Fibroblast of peridontal ligament (primary cell): ENCODE data around the gene SEZ6.

ENCODE experiments used
- DNase-seq: peaks from one replicate; pipeline ENCODE4 v3.0.0-alpha.2; 2010; ENCODE audit errors: extremely low read depth

The SEZ6 gene

DNA sequence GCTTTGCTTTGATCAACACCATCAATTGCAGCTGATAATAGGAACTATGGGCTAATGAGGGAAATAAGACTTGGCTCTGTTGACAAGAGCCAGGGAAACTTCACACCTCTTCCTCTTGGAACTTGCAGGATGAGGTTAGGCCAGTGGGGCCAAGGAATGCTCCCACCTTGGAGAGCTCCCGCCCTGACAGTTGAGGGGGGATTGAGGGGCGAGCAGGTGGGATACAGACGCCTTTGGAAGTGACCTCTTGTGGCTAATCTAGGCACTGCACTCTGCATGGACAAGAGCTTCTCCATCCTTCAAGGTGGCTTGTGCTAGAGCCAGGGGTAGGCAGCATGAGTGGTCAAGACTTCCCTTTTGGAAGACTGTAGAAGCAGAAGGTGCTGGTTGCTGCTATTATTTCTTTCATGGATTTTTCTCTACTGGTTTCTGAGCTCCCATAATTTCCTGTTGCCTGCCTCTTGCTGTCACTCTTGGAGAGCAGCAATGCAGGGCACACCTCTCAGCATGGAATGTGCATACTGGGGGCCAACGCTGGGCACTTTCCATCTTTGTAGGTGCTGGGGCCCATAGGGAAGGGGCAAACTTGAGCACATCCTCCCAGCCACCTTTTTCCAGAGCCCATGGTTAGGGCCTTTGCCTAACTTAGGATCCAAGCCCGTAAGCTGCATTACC is 52.3 kb downstream of the SEZ6 start:
- DNase-seq = peak; percentile 36

DNA sequence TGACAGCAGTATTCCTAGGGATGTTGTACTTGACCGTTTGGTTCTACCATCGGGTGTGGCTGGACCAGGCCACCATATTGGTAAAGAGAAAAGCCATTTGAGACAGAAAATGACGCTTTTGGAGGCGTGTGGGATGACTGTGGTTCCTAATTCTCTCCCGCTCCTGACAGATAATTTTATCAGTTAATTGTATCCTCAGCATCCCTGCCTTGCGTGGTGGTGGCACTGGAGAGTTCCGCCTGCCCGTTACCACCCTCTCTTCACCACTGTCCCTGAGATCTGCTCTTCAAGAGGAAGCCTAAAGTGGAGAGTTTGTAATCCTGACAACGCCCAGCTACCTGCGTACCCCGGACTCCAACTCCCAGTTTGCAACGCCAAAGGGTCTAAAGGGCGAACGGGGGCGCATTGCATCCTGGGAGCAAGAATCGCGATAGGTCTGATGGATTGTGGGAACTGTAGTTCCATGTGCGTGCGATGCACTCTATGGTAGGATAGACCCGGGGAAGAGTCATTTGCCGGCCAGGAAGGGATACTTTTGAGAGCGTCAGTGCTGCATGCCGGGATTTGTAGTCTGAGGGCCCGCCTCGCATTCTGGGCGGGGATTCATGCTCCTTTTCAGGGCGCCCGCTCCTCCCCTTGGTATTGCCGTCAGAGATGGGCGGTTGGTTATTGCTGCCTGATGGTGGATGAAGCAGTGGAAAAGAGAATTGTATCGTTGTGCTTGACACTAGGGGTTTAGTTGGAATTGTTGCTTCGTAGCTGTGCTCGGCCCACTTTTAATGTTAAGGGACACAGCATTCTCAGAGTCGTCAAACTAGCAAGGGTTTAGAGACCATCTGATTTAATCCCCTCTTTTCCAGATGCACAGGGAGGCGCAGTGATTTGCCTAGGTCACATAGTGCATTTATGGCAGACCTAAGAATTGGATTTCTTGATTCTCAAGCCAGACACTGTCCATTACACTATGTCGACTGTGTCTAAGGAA is 53.5 kb downstream of the SEZ6 start:
- peak; percentile 100 for DNase-seq

DNA sequence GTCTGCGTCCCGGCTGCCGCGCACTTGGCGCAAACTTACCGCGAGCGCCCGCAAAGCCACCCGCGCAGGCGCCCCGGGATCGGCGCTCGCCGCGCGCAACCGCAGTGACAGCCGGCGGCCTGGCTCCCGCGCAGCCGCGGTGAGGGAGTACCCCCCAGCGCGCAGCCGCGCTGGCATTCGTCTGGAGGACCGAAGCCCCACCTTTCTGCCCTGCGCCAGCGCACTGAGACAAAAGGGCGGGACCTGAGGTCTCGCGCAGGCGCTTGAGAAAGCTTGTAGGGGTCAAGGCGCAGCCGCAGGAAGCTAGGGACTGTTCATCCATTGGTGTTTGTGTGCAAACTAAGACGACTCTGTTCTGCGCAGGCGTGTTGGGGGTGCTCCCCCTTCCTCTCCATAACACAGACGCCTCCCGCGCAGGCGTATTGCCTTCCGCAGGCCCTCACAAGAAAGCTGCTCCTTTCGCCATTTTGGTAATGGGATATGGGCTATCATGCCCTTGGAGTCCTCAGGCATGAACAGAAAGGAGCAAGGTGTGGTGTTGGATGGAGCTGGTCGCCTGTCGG is 54.3 kb downstream of the SEZ6 start, which contains the start of gene PHF12:
Gene PHF12, minus strand, starts transcription at position 91 of the 563 bp plus-strand sequence. CDS start 558 bp downstream, outside the sequence.
- peak; percentile 100 for DNase-seq

DNA sequence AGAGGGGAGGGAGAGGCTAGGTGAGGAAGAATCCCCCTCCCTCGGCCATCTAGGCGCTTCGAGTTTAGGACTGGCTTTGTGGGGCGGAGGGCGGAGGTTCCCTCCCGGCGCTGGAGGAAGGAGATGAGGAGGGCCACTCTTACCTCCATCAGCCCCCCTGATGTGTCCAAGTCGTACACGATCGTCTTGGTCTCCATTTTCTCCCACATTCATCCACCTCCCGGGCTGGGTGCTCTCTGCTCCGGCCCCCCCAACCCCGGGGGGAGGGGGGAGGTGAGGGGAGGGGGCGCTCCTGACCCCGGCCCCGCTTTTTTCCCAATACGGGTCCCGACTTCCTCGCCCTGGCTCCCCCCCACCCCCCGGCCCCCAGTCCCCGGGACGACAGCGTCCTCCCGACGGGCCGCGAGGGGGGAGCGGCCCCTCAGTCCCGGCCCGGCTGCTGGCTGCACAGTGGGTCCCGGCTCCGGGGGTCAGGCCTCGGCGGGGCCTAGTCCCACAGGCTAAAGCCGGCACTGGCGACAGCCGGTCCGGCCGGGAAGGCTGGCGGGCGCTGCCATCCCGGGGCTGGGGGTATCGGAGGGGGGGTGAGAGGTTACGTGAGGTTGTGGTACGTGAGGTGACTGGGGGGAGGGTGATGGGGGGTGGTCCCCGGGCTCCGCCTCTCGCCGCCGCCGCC is 54.9 kb downstream of the SEZ6 start:
- DNase-seq = no peak

DNA sequence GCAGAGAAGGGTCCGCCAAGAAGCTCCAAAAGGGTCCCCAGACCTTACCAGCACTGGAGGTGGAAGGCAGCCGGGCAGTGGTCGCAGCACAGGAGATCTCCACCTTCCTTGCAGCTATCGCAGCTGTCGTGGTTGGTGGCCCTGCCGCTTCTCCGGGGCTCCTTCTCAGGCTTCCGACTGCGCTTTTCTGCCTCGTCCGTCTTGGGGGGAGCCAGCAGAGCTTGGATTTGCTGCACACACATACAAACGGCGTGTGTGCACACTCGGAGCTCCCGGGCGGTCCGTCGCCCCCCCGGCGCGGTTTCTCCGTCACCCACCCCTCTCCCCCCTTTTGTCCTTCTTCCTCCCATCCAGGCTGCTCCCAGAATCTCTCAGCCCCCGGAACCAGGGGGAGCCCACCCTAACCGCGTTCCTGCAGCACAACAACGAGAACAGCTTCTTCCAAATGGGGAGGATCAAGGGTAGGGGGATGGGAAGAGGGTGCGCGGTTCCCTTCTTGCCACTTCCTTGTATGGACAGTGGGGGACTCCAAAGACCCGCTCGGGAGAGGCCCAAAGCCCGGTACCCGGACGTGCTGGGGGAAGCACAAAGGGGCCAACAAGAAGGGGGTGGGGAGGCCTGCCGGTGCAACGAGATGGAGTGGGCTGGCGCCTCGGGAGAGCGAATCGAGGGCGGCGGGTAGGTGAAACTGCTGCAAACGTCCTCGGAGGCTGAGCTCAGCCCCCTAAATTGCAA is 55.6 kb downstream of the SEZ6 start:
- peak; percentile 35 for DNase-seq

DNA sequence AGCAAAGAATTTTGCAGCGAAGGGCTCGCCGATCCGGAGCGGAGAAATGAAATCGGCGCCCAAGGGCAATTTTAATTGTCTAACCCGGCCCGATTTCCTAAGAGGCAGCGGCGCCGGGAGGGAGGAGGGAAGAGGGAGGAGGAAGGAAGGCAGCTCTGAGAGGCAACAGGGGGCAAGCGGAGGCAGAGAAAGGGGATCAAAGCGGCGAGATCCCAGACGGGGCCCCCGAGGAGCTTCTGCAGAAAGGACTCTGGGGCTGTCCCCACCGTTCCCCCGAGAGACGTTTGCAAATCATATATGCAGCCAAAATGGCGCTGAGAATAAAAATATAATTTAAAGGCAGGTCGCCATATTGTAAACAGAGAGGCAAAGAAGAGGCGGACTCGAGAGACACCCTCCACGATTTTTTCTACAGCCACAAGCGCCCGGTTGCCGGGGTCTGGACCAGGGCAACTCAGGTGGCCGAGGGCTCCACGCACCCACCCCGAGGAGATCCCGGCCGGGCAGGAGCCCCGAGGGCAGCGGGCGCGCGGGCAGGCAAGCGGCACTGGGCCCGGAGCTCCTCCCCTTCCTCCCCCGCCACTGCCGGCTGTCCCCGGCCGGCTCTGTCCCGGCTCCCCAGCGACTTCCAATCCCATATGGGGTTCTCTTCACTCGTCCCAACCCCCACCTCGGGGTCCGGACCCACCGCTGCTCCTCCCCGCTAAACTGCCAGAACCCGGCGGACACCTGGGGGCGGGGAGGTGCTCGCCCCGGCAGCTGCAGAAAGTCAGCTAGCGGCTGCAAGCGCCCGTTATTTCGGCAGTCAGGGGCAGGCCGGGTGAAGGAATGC is 56.4 kb downstream of the SEZ6 start:
- DNase-seq = peak; percentile 57

DNA sequence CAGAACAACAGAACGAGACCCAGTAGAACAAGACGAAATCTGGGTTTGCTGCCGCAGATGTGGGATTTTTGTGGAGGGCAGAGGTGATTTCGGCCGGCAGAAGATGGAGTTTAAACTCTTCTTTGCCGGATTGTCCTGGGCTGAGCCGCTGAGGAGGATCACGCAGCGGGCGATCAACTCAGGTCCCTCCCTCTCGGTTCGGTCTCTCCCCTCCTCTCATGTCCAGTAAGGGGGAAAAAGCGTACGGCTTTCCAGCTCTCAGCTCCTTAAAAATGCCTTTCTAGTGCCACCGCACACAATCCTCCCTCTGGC is 57.0 kb downstream of the SEZ6 start:
- DNase-seq = no peak

DNA sequence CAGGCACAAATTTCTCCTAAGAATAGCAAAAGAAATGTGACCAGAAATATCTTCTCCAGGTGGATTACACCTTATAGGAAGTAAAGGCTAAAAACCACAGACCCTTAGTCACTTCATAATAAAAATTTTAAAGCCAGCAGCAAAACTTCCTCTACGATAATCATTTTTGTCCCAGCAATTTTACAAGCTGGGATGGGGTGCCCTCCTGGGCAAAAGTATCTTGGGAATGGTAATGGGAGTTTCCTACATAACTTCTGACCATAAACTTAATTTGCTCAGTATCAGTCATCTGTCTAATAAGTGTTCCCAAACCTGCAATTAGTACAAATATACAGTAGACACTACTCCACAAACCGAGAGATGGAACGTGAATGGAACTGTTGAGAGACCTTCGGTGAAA is 57.5 kb downstream of the SEZ6 start:
- DNase-seq = no peak

DNA sequence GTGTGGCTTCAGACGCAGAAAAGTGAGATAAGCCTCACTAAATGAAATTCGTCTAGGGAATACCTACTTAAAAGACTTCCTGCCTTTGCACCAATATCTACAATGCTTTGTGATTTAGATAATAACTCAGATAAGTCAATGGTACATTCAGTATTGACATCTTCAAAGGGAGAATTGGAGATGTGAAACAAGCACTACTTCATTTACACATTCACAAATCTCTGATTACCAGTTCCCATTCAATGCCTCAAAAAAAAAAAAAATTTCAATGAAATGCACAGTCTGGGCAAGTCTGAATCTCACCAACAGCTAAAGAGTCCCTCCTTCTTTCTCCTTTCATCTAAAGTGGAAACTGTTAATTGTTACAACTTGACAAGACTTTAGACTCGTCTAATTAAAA is 58.2 kb downstream of the SEZ6 start:
- DNase-seq = no peak

DNA sequence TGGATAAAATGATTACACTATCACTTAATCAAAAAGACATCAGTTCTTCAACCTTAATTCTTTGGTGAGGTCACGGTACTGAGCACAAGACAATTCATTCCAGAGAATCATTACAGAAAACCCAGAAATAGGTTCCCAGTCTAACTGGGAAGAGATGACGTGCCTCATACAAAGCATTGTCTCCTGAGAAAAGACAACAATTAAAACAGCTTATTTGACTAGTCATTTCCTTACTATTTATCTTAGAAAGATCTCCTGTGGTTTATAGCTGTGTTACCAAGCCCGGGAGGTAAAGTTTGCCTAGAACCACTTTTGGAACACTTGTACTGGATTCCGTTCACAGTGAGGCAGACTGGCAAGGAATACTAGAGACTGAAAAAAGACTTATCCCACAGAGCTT is 59.6 kb downstream of the SEZ6 start:
- DNase-seq = peak; percentile 78

DNA sequence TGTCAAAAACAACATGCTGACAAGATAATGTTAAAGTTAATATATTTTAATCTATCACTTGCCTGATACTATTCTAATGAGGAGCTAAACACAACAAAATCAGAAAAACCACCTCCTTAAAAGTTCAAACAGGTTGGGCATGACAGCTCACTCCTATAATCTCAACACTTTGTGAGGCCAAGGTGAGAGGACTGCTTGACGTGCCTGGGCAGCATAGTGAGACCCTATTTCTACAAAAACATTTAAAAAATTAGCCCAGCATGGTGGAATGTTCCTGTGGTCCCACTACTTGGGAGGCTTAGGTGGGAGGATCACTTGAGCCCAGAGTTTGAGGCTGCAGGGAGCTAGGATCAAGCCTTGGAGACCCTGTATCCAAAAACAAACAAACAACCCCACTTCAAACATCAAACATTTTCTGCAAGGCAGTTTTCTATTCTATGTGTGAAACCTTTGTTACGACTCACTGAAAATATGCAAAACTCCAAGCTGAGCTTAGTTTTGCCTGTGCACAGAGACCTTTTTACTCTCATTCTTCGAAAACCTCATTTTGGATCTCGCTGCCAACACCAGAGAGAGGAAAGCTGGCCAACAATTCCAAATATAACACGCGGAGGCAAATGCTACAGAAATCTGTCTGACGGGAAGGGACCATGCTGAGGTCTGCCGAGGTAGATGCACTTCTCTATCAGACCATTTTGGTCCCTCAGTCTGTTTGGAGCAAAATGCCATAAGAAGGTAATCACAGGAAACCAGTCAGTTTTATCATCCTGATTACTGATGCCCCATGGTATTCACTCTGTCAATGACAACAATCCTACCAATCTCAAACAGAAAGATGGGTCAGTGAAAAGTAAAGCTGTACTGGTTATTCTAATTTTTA is 60.7 kb downstream of the SEZ6 start:
- peak; percentile 65 for DNase-seq

DNA sequence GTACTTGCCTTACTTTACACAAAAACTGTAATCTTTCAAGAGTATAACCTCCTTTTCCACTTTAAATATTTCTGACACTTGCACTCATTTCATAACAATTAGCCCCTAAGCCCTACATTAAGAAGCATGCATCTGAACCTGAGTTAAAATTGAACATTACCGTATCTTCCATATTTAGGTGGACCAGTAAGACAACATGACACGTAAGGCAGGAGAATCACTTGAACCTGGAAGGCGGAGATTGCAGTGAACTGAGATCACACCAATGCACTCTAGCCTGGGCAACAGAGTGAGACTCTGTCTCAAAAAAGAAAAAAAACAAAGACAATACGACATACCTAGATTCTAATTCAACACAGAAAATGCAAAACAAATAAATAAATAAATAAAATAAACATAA is 61.5 kb downstream of the SEZ6 start:
- no peak for DNase-seq

DNA sequence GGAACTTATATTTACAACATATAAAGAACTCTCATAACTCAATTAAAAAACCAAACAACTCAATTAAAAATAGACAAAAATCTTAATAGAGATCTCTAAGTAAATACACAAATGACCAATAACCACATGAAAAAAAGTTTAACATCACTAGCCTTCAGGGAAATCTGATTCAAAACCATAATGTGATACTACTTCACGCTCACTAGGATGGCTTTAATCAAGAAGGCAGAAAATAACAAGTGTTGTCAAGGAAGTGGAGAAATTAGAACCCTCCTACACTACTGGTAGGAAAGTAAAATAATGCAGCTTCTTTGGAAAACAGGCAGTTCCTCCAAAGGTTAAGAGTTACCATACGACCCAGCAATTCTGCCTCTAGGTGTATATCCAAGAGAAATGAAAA is 62.9 kb downstream of the SEZ6 start:
- no peak for DNase-seq

DNA sequence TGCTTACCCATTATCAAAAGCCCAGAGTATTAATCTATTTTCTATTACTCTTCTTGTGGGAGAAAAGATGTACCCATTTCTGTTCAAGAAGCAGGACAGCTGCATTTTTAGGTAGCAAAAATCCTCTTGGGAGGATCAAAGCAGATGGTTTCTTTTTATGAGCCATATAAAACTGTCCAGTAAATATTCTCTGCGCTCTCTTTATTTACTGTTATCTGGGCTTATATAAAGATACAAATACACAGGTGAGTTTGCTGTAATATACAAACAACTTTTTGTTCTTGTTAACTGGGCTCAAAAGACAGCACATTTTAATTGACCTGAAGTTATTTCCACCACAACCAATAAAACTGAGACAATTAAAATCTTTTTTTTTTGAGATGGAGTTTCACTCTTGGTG is 64.6 kb downstream of the SEZ6 start:
- no peak for DNase-seq

DNA sequence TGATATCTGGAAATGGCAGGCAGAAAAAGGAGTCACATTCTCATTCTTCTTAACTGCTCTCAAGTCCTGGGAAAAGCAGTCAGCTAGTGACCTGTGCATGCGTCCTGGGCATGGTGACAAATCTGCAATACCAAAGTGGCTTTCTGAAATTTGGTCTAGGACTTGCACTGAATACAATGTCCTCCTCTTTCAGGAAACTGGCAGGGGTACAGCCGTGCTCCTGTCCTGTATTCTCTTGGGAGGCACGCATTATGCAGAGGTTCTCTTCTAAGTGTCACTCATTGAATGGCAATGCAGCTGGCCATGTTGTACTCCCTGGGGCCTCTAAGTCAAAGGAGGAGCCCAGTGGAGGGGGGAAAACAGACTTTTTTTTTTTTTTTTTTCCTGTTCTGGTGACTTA is 65.2 kb downstream of the SEZ6 start:
- no peak for DNase-seq

DNA sequence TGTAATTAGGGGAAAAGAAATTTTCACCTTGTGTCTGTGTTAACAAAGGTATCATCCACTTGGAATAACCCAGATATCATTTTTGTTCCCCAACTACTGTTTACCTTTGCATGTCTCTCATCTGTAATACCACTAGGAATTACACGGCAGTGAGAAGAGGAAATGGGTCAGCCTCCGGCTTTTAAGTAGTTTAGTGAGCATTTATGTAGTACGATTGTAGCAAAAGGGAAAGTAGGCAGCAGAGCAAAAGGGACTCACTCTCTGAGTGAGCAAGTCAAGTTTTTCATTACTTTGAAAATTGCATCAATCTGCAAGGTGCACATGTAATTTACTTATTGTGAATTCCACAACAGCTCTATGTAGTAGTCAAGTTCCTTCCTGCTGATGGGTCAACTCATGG is 65.7 kb downstream of the SEZ6 start:
- no peak for DNase-seq

DNA sequence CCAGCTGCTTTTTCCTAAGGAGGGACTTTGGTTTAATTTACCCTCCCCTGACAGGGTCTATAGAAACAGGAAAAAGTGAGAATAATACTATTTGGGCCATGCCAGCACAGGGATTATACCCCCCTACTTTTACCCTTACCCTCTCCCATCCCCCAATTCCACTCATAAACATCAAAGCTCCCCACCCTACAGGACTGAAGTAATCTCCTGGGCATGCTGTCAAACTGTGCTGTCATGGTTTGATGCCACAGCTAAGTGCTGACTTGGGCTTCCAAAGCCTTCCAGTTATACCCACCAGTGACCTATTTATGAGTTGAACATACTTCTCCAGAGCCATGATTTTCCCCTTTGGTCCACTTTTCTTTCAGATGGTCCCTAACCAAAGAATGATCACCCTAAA is 67.3 kb downstream of the SEZ6 start:
- DNase-seq = no peak

DNA sequence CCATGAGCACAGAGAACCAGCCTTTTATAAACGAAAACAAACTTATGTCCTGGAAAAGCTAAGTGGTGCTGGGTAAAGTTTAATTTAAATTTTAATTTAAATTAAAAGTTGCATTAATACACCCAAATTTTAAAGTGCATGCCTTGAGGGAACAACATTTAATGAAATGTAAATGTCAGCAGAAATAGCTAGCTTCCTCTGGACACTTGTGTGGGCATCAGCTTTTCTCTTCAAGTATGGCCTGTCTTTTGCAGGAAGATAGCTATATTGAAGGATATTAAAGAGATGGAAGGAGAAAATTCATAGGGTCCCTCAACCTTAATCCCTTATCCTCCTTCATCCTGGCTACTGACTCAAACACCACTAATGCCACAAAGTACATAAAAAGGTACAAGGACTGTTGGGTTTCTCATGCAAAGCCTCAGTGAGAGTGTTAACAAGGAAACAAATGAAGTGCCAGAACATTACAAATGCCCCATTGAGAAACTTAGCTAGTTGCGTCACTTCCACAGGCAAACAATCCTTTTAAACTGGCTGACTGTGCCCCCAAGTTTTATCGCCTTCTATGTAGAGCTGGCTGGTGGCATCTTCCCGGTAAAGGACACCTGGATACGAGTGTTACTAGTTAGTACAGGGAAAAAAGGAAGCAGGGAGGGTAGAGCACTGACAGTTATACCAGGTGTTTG is 68.6 kb downstream of the SEZ6 start:
- DNase-seq = peak; percentile 51
